Thyroid gland (tissue), 4 donors: ENCODE data around the gene HIVEP3.

Experiments
- POLR2A ChIP-seq, 2 donors: fragments of 450-650 bp; IDR thresholded peaks; one replicate each; pipeline ENCODE4 v1.6.1; 2017; ENCODE audit warnings: antibody characterized with exemption in 2 of 2, mild to moderate bottlenecking in 2 of 2, moderate library complexity in 1 of 2
- TF ChIP-seq, protein P1 (sequence below), 6 experiments: fragments of 200-600 bp in 3 of 6; fragments of 450-650 bp in 3 of 6; sonication (generic) in 3 of 6; IDR thresholded peaks; one replicate each; pipeline ENCODE4 v1.5.1; 2016 to 2019; ENCODE audit warnings: antibody characterized with exemption in 6 of 6, mild to moderate bottlenecking in 2 of 6, inconsistent platforms in 1 of 6, moderate library complexity in 1 of 6

DNA sequence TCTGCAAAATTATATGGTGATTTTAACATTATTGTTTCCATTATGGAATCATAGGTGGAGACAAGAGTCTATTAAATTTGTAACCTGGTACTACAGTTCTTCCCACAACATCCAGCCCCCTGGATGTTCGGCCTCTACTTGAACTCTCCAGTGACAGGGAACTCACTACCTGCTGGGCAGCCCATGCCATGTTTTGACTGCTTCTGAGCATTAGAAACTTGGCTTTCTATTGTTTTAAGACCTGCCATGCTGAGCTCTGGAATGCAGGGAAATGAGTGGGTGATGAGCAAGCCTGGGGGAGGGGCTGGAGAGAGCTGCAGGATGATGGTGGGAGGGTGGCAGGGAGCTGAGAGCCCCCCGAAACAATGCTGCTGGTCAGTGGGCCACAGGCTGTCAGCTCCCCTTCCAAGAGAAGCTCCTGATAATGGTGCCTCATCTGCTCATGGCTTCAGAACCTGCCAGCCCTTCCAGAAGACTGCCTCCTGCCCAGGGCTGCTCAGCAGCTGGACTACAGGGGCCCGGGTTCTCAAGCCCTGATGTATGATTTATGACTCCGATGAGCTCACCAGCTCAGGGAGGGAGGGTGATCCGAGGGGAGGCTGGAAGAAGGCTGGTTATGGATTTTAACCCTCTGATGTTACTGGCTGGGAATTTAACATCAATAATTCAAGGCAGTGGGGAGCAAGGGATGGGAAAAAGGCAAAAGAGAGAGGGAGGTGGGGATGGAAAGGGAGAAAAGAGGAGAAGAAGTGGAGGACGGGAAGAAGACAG lies 205.0 kb downstream of the HIVEP3 start:
- TF ChIP-seq, protein P1, sequence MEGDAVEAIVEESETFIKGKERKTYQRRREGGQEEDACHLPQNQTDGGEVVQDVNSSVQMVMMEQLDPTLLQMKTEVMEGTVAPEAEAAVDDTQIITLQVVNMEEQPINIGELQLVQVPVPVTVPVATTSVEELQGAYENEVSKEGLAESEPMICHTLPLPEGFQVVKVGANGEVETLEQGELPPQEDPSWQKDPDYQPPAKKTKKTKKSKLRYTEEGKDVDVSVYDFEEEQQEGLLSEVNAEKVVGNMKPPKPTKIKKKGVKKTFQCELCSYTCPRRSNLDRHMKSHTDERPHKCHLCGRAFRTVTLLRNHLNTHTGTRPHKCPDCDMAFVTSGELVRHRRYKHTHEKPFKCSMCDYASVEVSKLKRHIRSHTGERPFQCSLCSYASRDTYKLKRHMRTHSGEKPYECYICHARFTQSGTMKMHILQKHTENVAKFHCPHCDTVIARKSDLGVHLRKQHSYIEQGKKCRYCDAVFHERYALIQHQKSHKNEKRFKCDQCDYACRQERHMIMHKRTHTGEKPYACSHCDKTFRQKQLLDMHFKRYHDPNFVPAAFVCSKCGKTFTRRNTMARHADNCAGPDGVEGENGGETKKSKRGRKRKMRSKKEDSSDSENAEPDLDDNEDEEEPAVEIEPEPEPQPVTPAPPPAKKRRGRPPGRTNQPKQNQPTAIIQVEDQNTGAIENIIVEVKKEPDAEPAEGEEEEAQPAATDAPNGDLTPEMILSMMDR (IDR thresholded peaks at IDR 0.05): no peak
- TF ChIP-seq POLR2A (IDR thresholded peaks at IDR 0.05): no peak
